GM21367 (cell line): ENCODE data around the gene APAF1.

Experiments
- ATAC-seq: cut with Tn5 transposase; IDR thresholded peaks from one replicate; pipeline ENCODE4 v1.9.1; 2021; ENCODE audit not compliant: unreplicated experiment

APAF1 gene

DNA sequence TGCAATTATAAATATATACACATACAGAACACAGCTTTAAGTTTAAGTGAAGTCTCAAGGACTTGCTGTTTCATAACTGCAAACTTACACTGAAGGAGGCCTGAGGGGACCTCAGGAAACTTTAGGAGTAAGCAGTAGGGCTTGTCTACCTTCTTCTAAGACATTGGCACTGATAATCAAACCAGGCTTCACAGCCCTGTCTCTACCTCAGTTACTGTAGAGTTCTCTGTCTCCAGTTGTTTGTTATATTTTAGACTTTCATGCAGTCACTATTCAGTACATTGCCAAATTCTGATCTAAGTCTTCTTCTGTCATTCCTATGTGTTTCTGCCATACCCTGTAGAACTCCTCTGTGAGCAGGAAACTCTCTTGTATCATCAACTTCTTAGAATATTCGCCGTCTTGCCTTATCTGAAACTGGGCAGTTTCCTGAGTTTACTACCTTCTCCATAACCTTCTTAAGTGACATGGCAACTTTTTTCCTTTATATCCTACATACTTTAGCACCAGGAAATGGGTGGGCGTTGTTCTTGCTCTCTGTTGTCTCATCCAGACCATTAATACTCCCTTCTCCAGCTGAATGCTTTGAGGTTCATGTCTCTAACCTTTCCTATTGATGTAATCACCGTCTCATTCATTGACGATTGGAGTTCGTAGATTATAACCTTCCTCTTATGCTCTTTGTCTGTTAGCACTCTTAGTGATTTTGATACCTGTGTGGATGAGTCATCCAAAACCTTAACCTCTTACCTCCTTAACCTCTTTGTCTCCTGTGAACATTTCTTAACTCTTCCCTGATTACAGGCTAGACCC, 11.4 kb downstream of the APAF1 start:
- ATAC-seq, result no peak

DNA sequence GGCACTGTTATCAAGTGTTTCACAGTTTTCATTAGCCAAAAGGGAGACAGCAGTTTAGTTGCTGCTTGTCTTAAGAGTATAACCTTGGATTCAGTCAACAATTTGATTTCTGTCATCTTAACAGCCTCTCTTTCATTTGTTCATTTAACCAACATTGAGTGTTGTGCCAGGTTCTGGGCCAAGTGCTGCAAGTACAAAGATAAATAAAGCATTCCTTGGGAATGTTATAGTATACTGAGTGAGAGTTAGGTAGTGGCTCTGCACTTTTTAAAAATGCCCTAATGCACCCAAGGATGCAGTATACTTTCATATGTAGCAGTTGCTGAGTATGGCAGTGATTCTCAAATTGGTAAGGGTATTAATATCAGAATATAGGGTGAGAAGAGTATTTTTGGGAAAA, 15.4 kb downstream of the APAF1 start:
- ATAC-seq, result no peak

- no peak for ATAC-seq
These were observed 24.7 kb downstream of the APAF1 start for GRCh38 chr12:98669751-98670150.

- no peak for ATAC-seq
These were observed 26.4 kb downstream of the APAF1 start for GRCh38 chr12:98671459-98671858.

DNA sequence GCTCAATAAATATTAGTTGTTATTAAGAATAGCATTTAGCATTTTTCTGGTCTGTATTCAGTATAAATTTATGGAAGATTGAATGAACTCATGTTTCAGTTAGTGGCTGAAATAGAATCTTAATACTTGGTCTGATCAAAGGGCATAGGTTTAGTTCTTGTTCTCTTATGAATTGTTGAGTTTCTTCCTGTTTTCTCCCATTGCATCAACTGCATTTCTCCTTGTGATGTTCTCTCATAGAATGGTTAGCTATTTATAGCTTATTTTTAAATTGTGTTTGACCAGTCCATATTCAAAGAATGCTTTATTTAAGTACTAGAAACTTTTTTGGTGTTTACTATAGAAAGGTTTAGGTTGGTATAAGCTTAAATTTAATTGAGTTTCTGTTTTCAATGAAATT, 29.8 kb downstream of the APAF1 start:
- ATAC-seq, result no peak

DNA sequence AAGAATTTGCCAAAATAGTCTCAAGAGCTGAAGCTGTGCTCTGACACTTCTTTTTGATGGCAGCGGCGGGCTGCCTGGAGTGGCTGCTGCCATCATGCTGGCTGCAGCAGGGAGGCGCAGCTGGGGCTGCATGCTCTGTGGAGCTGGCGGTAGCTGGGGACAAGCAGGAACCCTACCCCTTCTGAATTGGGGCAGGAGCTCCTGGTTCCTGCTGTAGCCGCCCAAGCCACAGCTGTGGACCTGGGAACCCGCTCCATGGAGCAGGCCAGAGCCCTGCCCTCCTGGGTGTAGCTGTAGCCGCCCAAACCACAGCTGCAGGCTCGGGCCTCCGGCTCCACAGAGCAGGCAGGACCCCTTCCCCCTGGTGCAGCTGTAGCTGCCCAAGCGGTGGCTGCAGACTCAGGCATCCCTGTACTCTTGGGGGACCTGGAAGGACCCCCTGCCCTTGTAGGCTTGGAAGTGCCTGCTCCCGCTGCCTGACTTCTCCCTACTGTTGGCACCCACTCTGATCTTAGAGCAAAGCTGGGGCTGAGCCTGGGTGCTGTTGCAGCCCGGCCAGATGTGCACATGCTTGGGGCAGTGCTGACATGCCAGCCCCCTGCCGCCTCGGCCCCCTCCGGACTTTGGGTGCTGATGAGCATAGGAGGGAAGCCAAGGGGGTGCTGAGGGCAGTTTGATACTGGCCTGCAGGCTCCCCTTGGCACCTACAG, 33.3 kb downstream of the APAF1 start:
- no peak for ATAC-seq

DNA sequence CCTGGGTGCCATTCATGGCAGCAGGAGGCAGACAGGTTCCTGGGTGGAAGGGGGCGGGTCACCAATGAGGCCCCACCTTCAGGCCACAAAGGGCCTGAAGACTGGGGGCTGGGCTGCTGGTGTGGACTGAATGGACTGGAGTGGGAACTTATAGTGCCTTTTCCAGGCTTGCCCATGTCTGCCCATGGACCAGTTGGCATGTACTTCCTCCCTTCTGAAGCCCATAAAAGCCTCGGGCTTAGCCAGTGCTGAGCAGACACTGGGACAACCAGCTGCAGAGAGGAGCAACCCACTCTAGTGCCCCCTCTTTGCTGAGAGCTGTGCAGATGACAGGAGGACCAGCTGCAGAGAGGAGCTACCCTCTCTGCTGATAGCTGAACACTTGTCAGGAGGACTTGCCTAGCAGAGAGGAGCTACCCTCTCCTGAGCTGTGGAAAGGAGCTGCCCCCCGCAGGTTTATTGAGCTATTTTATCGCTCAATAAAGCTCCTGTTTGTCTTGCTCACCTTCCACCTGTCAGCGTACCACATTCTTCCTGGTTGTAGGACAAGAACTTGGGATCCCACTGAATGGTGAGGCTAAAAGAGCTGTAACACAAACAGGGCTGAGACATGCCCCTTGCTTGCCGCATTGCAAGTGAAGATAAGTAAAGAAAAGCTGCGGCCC, 34.0 kb downstream of the APAF1 start:
- no peak for ATAC-seq

GRCh38 chr12:98679611-98680005, 34.5 kb downstream of the APAF1 start:
- no peak for ATAC-seq

DNA sequence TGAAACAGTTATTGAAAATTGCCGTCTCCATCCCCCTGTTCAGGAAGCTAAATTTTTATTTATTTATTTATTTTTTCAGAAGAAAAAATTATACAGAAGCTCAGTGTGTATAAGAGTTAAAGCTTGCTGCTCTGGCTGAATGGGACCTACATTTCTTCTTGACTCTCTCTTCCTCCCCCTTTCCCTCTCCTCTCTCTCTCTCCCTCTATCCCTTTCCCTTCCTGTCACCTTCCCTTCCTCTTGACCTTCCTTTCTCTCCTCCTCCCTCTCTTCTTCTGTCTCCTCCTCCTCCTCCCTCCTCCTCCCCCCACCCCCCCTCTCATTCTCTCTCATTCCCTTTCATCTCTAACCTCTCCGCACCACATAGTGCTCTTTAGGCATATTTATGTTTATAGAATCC, 39.1 kb downstream of the APAF1 start:
- no peak for ATAC-seq

GRCh38 chr12:98686603-98687002, 41.5 kb downstream of the APAF1 start:
- ATAC-seq, result no peak

- ATAC-seq, result no peak
These were observed 46.3 kb downstream of the APAF1 start for GRCh38 chr12:98691351-98691750.

DNA sequence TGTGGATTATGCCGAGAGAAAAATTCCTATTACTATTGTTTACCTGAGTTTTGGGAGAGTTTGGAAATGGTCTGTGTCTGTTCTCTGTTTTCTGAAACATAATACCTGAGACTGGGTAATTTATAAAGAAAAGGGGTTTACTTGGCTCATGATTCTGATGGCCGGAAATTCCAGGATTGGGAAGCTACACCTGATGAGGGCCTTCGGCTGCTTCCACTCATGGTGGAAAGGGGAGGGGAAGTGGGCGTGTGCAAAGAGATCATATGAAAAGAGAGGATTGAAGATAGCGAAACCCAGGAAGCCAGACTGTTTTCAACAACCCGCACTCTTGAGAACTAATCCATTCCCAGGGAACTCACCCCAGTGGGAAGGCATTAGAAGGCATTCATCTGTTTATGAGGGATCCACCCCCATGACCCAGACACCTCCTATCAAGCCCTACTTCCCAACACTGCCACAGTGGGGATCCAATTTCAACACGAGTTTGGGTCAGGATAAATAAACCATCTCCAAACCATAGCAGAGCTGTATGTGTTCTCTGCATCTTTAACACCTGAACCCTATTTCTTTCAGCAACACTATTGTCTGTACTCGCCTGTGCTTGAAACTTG, 51.1 kb downstream of the APAF1 start:
- ATAC-seq, result no peak

- ATAC-seq, result no peak
These were observed 52.1 kb downstream of the APAF1 start for GRCh38 chr12:98697209-98697608.

- ATAC-seq, result peak; percentile 93
These were observed 53.7 kb downstream of the APAF1 start for GRCh38 chr12:98698603-98699463.

DNA sequence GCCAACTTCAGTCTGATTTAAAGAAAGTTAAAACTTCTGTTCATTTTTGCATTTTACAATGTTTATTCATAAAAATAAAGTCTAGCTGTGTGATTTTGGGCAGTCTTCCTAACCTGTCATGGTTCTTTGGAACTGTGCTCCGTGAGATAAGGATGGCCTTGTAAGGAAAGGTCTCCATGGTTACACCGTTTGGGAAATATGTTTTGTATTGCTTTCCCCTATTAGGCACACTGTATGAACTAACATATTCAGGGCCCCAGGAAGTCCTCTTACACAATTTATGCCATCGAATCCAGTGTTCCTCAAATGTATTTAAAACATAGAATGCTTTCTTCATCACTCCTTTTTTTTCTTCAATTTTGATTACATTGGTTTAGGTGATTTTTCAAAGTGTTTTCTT, 54.5 kb downstream of the APAF1 start:
- no peak for ATAC-seq

- ATAC-seq, result no peak
These were observed 56.1 kb downstream of the APAF1 start for GRCh38 chr12:98701166-98701565.

GRCh38 chr12:98709022-98709421, 63.9 kb downstream of the APAF1 start:
- no peak for ATAC-seq

DNA sequence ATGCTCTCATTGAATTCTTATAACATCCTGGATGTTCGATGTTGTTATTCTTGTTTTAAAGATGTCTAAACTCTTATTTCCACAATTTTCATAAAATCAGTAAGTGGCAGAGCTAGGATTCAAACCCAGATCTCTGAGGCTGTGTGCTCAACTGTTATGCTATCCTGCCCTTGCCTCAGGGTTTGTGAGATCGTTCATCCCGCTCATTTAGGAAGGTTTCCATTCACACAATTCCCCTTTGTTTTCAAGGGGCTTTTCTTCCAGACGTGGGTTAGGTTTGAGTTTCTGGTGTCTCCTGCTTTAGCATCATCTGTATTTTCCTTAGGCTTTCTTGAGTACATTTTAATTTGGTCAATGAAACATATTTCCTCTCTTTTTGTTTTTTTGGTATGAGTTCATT, 69.3 kb downstream of the APAF1 start:
- no peak for ATAC-seq

GRCh38 chr12:98719515-98720504, 74.7 kb downstream of the APAF1 start:
- no peak for ATAC-seq
